ENCODE measurements around the gene IFNW1. TPM values are rescaled to one million over a fixed set of nuclear protein-coding genes. Genes with fewer than 3 reads are reported as not detected.

The IFNW1 gene
- total RNA-seq, 1 experiment from 2014 or later = not detected

- no peak for TF ChIP-seq AFF4 (CRISPR knock-in tag; IDR thresholded peaks at IDR 0.05; ENCODE audit: borderline replicate concordance)
- no peak for TF ChIP-seq IRF2 (CRISPR knock-in tag; IDR thresholded peaks at IDR 0.05; ENCODE audit: borderline replicate concordance, low read depth)
- TF ChIP-seq PRDM15 (CRISPR knock-in tag; IDR thresholded peaks at IDR 0.05) = no peak
- no peak for TF ChIP-seq FOXK1 (CRISPR knock-in tag; IDR thresholded peaks at IDR 0.05)
- TF ChIP-seq ZBTB43 (CRISPR knock-in tag; IDR thresholded peaks at IDR 0.05) = no peak
- no peak for TF ChIP-seq ESRRA (CRISPR knock-in tag; IDR thresholded peaks at IDR 0.05; ENCODE audit: borderline replicate concordance)
- TF ChIP-seq ZNF671 (CRISPR knock-in tag; IDR thresholded peaks at IDR 0.05) = no peak
- TF ChIP-seq ZNF281 (CRISPR knock-in tag; IDR thresholded peaks at IDR 0.05) = no peak
- TF ChIP-seq STAT6 (CRISPR knock-in tag; conservative IDR thresholded peaks at IDR 0.05; ENCODE audit: low read depth) = no peak
- TF ChIP-seq ZNF532 (CRISPR knock-in tag; IDR thresholded peaks at IDR 0.05; ENCODE audit: borderline replicate concordance) = no peak
Observed at GRCh38 chr9:21121595-21122251, 19.9 kb downstream of the IFNW1 start (continued).

Data from WTC11 (cell line).